ENCODE results near the gene RC3H1. TPM values are rescaled to one million over a fixed set of nuclear protein-coding genes. Genes with fewer than 3 reads are reported as not detected.

The RC3H1 gene
- total and polyA plus RNA-seq, 9 of the 15 experiments (the other 6 are each of a cell fraction or from before 2014, with no cell fraction given), result 2.4 to 31.7 (median 12.4) TPM

DNA sequence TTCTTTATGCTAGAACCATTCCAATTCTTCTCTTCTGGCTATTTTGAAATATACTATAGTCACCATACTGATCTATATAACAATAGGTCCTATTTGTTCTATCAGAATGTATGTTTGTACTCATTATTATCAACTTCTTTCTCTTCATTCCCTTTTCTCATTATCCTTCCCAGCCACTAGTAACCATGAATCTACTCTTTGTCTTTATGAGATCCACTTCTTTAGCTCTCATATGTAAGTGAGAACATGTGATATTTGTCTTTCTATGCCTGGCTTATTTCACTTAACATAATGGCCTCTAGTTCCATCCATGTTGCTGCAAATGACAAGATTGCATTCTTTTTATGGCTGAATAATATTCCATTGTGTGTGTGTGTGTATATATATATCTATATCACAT is 31.7 kb upstream of the RC3H1 start:
- intact Hi-C loops (cut with micrococcal nuclease), result no loop called here
- POLR2A ChIA-PET, result interaction anchor here (0.6 kb wide), 1 partner anchor 230 kb away, joined by 4 read pairs; the partner anchor contains the start of gene DARS2

More for the DNA sequence above, 31.7 kb upstream of the RC3H1 start:
- Histone ChIP-seq H4K20me1 (replicated peaks; ENCODE audit: control insufficient read depth, insufficient read depth, low read length) (no peaks in the 10 kb centered on the region), H3K36me3 (ENCODE audit: control insufficient read depth, insufficient read depth, low read length) (no peaks in the 10 kb centered on the region), H3K79me2 (ENCODE audit: control insufficient read depth, insufficient read depth, low read length) (no peaks in the 10 kb centered on the region), H3K27ac (ENCODE audit: extremely low read depth, low read depth, low read length) (no peak overlapping the region), H3K9me3 (replicated peaks; ENCODE audit: control insufficient read depth, insufficient read depth, low read depth, low read length) (0 out of 2 replicates have a peak, but pooled peaks cover 4% of the 10 kb centered on the region), H3K4me2 (ENCODE audit: insufficient read depth, low read length) (no peak overlapping the region), H2AFZ (ENCODE audit: low read depth, low read length) (no peak overlapping the region), H3K4me1 (replicated peaks in 1 of 2; ENCODE audit: control insufficient read depth in 2 of 2, insufficient read depth in 2 of 2, low read length in 2 of 2) (no peaks in the 10 kb centered on the region), H3K27me3 (ENCODE audit: control insufficient read depth in 2 of 2, insufficient read depth in 2 of 2, low read length in 2 of 2) (no peaks in the 10 kb centered on the region), H3K9ac (ENCODE audit: insufficient read depth in 1 of 2, low read depth in 2 of 2, low read length in 2 of 2) (no peak overlapping the region), H3K9me1 (ENCODE audit: control insufficient read depth, insufficient read depth, low read length) (no peaks in the 10 kb centered on the region), H3K4me3 (no peak overlapping the region)
- BruUV-seq (replicated peaks), result no TSS peak
- CTCF ChIA-PET (ENCODE audit: low intra/inter-chr PET ratio), result interaction anchor here (0.6 kb wide), 1 partner anchor 22 kb away, joined by 3 read pairs; no protein-coding TSS in a partner anchor
- in situ Hi-C loops (cut with MboI), result no loop called here
- TF ChIP-seq MEIS2 (IDR thresholded peaks at IDR 0.05; ENCODE audit: partially characterized antibody), result no peak
- TF ChIP-seq, protein P1, sequence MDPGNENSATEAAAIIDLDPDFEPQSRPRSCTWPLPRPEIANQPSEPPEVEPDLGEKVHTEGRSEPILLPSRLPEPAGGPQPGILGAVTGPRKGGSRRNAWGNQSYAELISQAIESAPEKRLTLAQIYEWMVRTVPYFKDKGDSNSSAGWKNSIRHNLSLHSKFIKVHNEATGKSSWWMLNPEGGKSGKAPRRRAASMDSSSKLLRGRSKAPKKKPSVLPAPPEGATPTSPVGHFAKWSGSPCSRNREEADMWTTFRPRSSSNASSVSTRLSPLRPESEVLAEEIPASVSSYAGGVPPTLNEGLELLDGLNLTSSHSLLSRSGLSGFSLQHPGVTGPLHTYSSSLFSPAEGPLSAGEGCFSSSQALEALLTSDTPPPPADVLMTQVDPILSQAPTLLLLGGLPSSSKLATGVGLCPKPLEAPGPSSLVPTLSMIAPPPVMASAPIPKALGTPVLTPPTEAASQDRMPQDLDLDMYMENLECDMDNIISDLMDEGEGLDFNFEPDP (CRISPR knock-in tag; IDR thresholded peaks at IDR 0.05), result no peak
- TF ChIP-seq, protein P2, sequence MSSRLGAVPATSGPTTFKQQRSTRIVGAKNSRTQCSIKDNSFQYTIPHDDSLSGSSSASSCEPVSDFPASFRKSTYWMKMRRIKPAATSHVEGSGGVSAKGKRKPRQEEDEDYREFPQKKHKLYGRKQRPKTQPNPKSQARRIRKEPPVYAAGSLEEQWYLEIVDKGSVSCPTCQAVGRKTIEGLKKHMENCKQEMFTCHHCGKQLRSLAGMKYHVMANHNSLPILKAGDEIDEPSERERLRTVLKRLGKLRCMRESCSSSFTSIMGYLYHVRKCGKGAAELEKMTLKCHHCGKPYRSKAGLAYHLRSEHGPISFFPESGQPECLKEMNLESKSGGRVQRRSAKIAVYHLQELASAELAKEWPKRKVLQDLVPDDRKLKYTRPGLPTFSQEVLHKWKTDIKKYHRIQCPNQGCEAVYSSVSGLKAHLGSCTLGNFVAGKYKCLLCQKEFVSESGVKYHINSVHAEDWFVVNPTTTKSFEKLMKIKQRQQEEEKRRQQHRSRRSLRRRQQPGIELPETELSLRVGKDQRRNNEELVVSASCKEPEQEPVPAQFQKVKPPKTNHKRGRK (tag; IDR thresholded peaks at IDR 0.05), result no peak
- TF ChIP-seq, protein P3, sequence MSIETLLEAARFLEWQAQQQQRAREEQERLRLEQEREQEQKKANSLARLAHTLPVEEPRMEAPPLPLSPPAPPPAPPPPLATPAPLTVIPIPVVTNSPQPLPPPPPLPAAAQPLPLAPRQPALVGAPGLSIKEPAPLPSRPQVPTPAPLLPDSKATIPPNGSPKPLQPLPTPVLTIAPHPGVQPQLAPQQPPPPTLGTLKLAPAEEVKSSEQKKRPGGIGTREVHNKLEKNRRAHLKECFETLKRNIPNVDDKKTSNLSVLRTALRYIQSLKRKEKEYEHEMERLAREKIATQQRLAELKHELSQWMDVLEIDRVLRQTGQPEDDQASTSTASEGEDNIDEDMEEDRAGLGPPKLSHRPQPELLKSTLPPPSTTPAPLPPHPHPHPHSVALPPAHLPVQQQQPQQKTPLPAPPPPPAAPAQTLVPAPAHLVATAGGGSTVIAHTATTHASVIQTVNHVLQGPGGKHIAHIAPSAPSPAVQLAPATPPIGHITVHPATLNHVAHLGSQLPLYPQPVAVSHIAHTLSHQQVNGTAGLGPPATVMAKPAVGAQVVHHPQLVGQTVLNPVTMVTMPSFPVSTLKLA (conservative IDR thresholded peaks at IDR 0.05), result no peak
- peak; percentile 25; the same call in 1 of the 2 replicates for TF ChIP-seq ZNF316 (IDR thresholded peaks at IDR 0.05)
- no peak for TF ChIP-seq TBL1XR1 (IDR thresholded peaks at IDR 0.05; ENCODE audit: low read length in 2 of 2)
- no peak for TF ChIP-seq MCM7 (IDR thresholded peaks at IDR 0.05)
- TF ChIP-seq, protein P4, sequence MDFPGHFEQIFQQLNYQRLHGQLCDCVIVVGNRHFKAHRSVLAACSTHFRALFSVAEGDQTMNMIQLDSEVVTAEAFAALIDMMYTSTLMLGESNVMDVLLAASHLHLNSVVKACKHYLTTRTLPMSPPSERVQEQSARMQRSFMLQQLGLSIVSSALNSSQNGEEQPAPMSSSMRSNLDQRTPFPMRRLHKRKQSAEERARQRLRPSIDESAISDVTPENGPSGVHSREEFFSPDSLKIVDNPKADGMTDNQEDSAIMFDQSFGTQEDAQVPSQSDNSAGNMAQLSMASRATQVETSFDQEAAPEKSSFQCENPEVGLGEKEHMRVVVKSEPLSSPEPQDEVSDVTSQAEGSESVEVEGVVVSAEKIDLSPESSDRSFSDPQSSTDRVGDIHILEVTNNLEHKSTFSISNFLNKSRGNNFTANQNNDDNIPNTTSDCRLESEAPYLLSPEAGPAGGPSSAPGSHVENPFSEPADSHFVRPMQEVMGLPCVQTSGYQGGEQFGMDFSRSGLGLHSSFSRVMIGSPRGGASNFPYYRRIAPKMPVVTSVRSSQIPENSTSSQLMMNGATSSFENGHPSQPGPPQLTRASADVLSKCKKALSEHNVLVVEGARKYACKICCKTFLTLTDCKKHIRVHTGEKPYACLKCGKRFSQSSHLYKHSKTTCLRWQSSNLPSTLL (IDR thresholded peaks at IDR 0.05), result no peak
- no peak for TF ChIP-seq IFI16 (CRISPR knock-in tag; IDR thresholded peaks at IDR 0.05)
- no peak for FAIRE-seq
- DNase-seq (ENCODE audit: extremely low read depth in 1 of 4, low spot score in 3 of 4), result no peak
- ATAC-seq, result no peak

Measured in K562 (cell line).